ENCODE data around the gene ADPRM.
A peak's percentile ranks its signal among the peaks of the same experiment; 100 is the strongest.

Gene ADPRM

GRCh38 chr17:10716218-10716617 lies 18.8 kb downstream of the ADPRM start:
- POLR2A ChIA-PET: no interaction called here
- H3K9me3 ChIP-seq (ENCODE audit: control insufficient read depth, insufficient read depth, low read depth, low read length): no peaks in the 10 kb centered on the region
- peaks cover 3 to 16% of the 10 kb centered on the region in 2 experiments; a peak in 2 of 3 replicates for H3K36me3 ChIP-seq (ENCODE audit: control insufficient read depth in 2 of 2, insufficient read depth in 1 of 2, low read length in 2 of 2)
- H3K27ac ChIP-seq (ENCODE audit: extremely low read depth, low read depth, low read length): no peak overlapping the region
- no peaks in the 10 kb centered on the region for H3K4me1 ChIP-seq (ENCODE audit: control insufficient read depth, insufficient read depth, low read length)
- H3K4me3 ChIP-seq (ENCODE audit: low read depth, low read length): no peak overlapping the region
- CTCF ChIA-PET: interaction anchor here (0.6 to 1.0 kb wide), 2 partner anchors 9 to 1219 kb away, joined by 3 read pairs; no protein-coding TSS in a partner anchor
- TF ChIP-seq ZNF416 (tag by site-specific recombination; IDR thresholded peaks at IDR 0.05) (no peak), ZNF473 (tag by site-specific recombination; IDR thresholded peaks at IDR 0.05) (no peak), ZNF629 (tag by site-specific recombination; IDR thresholded peaks at IDR 0.05) (peak; percentile 80), KLF10 (tag by site-specific recombination; IDR thresholded peaks at IDR 0.05) (no peak), PRDM10 (tag by site-specific recombination; IDR thresholded peaks at IDR 0.05) (no peak), ZBTB21 (tag by site-specific recombination; IDR thresholded peaks at IDR 0.05) (peak; percentile 89), ZNF221 (tag by site-specific recombination; IDR thresholded peaks at IDR 0.05; ENCODE audit: borderline replicate concordance) (no peak), GLI4 (tag by site-specific recombination; IDR thresholded peaks at IDR 0.05) (no peak), ZBTB7A (tag by site-specific recombination; IDR thresholded peaks at IDR 0.05; ENCODE audit: low read depth) (no peak), ZNF521 (tag by site-specific recombination; IDR thresholded peaks at IDR 0.05) (no peak)
- TF ChIP-seq, protein P1, sequence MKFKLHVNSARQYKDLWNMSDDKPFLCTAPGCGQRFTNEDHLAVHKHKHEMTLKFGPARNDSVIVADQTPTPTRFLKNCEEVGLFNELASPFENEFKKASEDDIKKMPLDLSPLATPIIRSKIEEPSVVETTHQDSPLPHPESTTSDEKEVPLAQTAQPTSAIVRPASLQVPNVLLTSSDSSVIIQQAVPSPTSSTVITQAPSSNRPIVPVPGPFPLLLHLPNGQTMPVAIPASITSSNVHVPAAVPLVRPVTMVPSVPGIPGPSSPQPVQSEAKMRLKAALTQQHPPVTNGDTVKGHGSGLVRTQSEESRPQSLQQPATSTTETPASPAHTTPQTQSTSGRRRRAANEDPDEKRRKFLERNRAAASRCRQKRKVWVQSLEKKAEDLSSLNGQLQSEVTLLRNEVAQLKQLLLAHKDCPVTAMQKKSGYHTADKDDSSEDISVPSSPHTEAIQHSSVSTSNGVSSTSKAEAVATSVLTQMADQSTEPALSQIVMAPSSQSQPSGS (tag by site-specific recombination; IDR thresholded peaks at IDR 0.05; ENCODE audit: low read depth): peak; percentile 73
- TF ChIP-seq, protein P2, sequence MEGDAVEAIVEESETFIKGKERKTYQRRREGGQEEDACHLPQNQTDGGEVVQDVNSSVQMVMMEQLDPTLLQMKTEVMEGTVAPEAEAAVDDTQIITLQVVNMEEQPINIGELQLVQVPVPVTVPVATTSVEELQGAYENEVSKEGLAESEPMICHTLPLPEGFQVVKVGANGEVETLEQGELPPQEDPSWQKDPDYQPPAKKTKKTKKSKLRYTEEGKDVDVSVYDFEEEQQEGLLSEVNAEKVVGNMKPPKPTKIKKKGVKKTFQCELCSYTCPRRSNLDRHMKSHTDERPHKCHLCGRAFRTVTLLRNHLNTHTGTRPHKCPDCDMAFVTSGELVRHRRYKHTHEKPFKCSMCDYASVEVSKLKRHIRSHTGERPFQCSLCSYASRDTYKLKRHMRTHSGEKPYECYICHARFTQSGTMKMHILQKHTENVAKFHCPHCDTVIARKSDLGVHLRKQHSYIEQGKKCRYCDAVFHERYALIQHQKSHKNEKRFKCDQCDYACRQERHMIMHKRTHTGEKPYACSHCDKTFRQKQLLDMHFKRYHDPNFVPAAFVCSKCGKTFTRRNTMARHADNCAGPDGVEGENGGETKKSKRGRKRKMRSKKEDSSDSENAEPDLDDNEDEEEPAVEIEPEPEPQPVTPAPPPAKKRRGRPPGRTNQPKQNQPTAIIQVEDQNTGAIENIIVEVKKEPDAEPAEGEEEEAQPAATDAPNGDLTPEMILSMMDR (tag by site-specific recombination; IDR thresholded peaks at IDR 0.05): no peak

DNA sequence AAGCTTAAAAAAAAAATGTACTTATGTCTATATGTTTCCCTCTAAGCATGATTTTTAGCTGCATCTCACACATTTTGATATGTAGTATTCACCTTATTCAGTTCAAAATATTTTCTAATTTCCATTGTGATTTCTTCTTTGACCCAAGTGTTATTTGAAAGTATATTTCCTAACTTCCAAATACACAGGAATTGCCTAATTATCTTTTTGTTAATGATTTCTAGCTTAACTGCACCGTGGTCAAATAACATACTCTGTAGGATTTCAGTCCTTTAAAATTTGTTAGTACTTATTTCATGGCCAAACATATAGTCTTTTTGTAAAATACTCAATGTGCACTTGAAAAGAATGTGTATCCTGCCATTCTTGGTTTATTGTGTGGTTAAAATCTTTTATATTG lies 21.2 kb downstream of the ADPRM start:
- POLR2A ChIA-PET: no interaction called here
- no peak overlapping the region for H3K27ac ChIP-seq (ENCODE audit: extremely low read depth, low read depth, low read length)
- H3K4me1 ChIP-seq (ENCODE audit: control insufficient read depth, insufficient read depth, low read length): no peaks in the 10 kb centered on the region
- CTCF ChIA-PET: interaction anchor here (1.0 to 2.8 kb wide), 3 partner anchors 18 to 87 kb away, joined by 3 to 22 read pairs (median 9); no protein-coding TSS in a partner anchor
- H3K36me3 ChIP-seq (ENCODE audit: control insufficient read depth in 2 of 2, insufficient read depth in 1 of 2, low read length in 2 of 2): peaks cover 0 to 1% of the 10 kb centered on the region in 2 experiments; a peak in 1 of 3 replicates
- no peaks in the 10 kb centered on the region for H3K9me3 ChIP-seq (ENCODE audit: control insufficient read depth, insufficient read depth, low read depth, low read length)
- H3K4me3 ChIP-seq (ENCODE audit: low read depth, low read length): no peak overlapping the region
- TF ChIP-seq ZNF558 (tag by site-specific recombination; IDR thresholded peaks at IDR 0.05) (no peak), KLF7 (tag by site-specific recombination; IDR thresholded peaks at IDR 0.05; ENCODE audit: borderline replicate concordance) (no peak), ZXDB (tag by site-specific recombination; IDR thresholded peaks at IDR 0.05) (no peak), SP2 (tag by site-specific recombination; IDR thresholded peaks at IDR 0.05) (no peak), ZSCAN23 (tag by site-specific recombination; IDR thresholded peaks at IDR 0.05) (no peak), ELK4 (IDR thresholded peaks at IDR 0.05; ENCODE audit: borderline replicate concordance, low read depth, low read length) (no peak), HOXC10 (CRISPR knock-in tag; IDR thresholded peaks at IDR 0.05) (no peak), ZNF610 (tag by site-specific recombination; IDR thresholded peaks at IDR 0.05; ENCODE audit: borderline replicate concordance) (no peak)
- TF ChIP-seq, protein P3, sequence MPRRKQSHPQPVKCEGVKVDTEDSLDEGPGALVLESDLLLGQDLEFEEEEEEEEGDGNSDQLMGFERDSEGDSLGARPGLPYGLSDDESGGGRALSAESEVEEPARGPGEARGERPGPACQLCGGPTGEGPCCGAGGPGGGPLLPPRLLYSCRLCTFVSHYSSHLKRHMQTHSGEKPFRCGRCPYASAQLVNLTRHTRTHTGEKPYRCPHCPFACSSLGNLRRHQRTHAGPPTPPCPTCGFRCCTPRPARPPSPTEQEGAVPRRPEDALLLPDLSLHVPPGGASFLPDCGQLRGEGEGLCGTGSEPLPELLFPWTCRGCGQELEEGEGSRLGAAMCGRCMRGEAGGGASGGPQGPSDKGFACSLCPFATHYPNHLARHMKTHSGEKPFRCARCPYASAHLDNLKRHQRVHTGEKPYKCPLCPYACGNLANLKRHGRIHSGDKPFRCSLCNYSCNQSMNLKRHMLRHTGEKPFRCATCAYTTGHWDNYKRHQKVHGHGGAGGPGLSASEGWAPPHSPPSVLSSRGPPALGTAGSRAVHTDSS (tag by site-specific recombination; IDR thresholded peaks at IDR 0.05): no peak
- TF ChIP-seq, protein P4, sequence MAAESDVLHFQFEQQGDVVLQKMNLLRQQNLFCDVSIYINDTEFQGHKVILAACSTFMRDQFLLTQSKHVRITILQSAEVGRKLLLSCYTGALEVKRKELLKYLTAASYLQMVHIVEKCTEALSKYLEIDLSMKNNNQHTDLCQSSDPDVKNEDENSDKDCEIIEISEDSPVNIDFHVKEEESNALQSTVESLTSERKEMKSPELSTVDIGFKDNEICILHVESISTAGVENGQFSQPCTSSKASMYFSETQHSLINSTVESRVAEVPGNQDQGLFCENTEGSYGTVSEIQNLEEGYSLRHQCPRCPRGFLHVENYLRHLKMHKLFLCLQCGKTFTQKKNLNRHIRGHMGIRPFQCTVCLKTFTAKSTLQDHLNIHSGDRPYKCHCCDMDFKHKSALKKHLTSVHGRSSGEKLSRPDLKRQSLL (tag by site-specific recombination; IDR thresholded peaks at IDR 0.05): no peak

Data from HEK293 (cell line).